K562 (cell line): Measurements from ENCODE around the gene BSX.

ENCODE experiments used
- CTCF ChIP-seq, 3 experiments: IDR thresholded peaks in 2 of 3; conservative IDR thresholded peaks in 1 of 3; 2 replicates each; pipeline ENCODE4 v1.5.1; 2011 to 2012; ENCODE audit warnings: low read length in 3 of 3, mild to moderate bottlenecking in 3 of 3, control low read depth in 2 of 3, improper control_type of control experiment in 1 of 3, inconsistent platforms in 1 of 3, low read depth in 1 of 3, mixed read lengths in 1 of 3, moderate library complexity in 1 of 3; ENCODE audit not compliant: insufficient read depth in 2 of 3
- FOXM1 ChIP-seq, 2 experiments: fragments of 450-650 bp in 1 of 2; sonication (generic) in 1 of 2; formaldehyde crosslinking in 1 of 2; IDR thresholded peaks; 2 replicates each; pipeline versions ENCODE4 v1.6.1 to v1.9.0; 2017 to 2022; ENCODE audit warnings: low read depth in 2 of 2, mild to moderate bottlenecking in 2 of 2, missing genetic modification reagents in 1 of 2, moderate library complexity in 1 of 2
- HDAC2 ChIP-seq: fragments of 450-650 bp; IDR thresholded peaks from 2 replicates; pipeline ENCODE4 v1.6.1; 2016; ENCODE audit warnings: mild to moderate bottlenecking
- RNF2 ChIP-seq: sonication (generic); IDR thresholded peaks from 2 replicates; pipeline ENCODE4 v1.6.1; 2016
- TAF1 ChIP-seq: IDR thresholded peaks from 2 replicates; pipeline ENCODE4 v1.6.1; 2011; ENCODE audit warnings: mild to moderate bottlenecking, low read length, moderate library complexity; ENCODE audit not compliant: insufficient read depth, control insufficient read depth, severe bottlenecking; ENCODE audit errors: extremely low read depth
- TEAD1 ChIP-seq, 2 experiments: fragments of 450-650 bp in 1 of 2; sonication (generic) in 1 of 2; formaldehyde crosslinking; IDR thresholded peaks; 2 replicates each; pipeline versions ENCODE4 v1.4.0 to v1.8.0; 2020 to 2022; ENCODE audit warnings: mild to moderate bottlenecking in 2 of 2, missing genetic modification reagents in 1 of 2

- no peak for TF ChIP-seq FOXM1 (IDR thresholded peaks at IDR 0.05; ENCODE audit: low read depth)
- TF ChIP-seq FOXM1 (CRISPR knock-in tag; IDR thresholded peaks at IDR 0.05; ENCODE audit: low read depth): no peak
- no peak for TF ChIP-seq CTCF (IDR thresholded peaks at IDR 0.05 in 2 of 3, conservative IDR thresholded peaks at IDR 0.05 in 1 of 3; ENCODE audit: insufficient read depth in 2 of 3, low read depth in 1 of 3, low read length in 3 of 3)
- TF ChIP-seq HDAC2: no peak
- TF ChIP-seq TEAD1 (CRISPR knock-in tag; IDR thresholded peaks at IDR 0.05): no peak
- no peak for TF ChIP-seq RNF2
- no peak for TF ChIP-seq TAF1
These were observed 13.9 kb upstream of the BSX start for GRCh38 chr11:122995526-122995925.
